Aortic smooth muscle cell (primary cell): Measurements from ENCODE around the gene GLOD5. TPM values are rescaled to one million over a fixed set of nuclear protein-coding genes. Genes with fewer than 3 reads are reported as not detected.

Experiments used
- total RNA-seq: library from RNA; depleted of rRNA; stranded (reverse); fragments of >200 nt; gene quantifications from 2 replicates; pipeline ENCODE4 v1.2.3, GENCODE V29; 2014

GLOD5 gene
- total RNA-seq: not detected in 2 replicates

GRCh38 chrX:48761674-48762471 is at the start of gene GLOD5:
GLOD5 (plus strand) TSS chrX:48761747; CDS start chrX:48761791, 44 bp downstream.

DNA sequence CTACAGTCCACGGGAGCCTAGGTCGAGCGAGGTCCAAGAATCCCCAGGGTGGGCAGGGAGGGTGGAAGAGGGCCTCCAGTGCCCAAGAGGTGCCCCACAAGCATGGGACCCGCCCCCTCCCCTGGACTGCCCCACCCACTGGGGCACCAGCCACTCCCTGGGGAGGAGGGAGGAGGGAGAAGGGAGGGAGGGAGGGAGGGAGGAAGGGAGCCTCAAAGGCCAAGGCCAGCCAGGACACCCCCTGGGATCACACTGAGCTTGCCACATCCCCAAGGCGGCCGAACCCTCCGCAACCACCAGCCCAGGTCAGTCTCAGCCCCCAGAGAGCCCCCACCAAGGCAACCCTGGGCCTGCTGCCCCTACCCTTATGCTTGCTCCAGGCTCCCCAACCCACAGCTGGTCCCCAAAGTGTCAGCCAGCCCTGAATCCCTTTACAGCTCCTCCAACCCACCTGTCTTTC is 24.8 kb downstream of the GLOD5 start, which contains the start of gene GATA1:
Gene GATA1 (plus strand): TSS at position 250 of the 460 bp plus-strand sequence. CDS start 4,520 bp downstream, outside the sequence.

DNA sequence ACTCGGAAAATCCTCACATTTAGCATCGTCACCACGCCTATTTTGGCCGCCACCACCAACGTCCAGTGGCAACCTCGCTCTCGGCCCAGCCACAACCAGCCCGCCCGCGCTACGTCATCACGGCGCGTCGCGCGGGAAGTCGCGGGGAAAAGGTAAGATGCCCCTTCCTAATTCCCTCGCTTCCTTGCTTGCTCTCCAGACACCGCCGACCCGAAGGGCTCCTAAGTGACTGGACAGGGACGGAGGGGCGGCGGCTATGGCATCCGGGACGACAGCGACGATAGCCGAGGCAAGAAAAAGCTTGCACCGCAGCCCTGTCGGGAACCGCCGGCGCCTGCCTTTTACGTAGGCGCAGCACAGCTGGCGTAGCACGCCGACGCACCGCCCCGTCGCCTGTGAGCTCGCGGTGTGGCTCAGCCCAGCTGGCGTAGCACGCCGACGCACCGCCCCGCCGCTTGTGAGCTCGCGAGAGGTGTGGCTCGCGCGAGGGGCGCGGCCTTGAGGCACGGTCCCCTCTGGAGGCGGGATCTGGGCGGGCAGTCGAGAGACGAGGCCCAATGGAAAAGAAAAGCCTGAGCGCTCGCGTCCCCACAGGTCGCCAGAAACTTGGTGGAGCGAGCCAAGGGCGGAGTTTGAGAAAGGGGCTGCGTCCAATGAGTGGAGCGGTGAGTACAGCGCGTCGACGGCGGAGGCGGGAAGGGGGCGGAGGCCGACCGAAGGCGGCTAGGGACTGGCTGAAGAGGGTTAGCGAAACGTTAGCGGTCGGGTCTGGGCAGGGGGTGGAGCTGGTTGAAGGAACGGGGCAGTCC is 39.9 kb downstream of the GLOD5 start, which contains the start of gene HDAC6:
Gene HDAC6 (plus strand): TSS at position 788 of the 809 bp plus-strand sequence. CDS start 626 bp downstream, outside the sequence.

Other genes with a start within 250 kb of the GLOD5 start
- gene EBP, start 239.9 kb upstream of the GLOD5 start, total RNA-seq: 62.8 and 84.9 TPM in 2 replicates
- 5.4 and 6.0 TPM in 2 replicates for gene TBC1D25, start 222.0 kb upstream of the GLOD5 start, total RNA-seq
- 301 and 362 TPM in 2 replicates for gene RBM3, start 187.3 kb upstream of the GLOD5 start, total RNA-seq
- gene WDR13, start 164.3 kb upstream of the GLOD5 start, total RNA-seq: 146 and 154 TPM in 2 replicates
- gene WAS, start 77.9 kb upstream of the GLOD5 start, total RNA-seq: 0.12 TPM in 1 of 2 replicates, not detected in the other
- gene SUV39H1, start 65.0 kb upstream of the GLOD5 start, total RNA-seq: 3.0 and 4.4 TPM in 2 replicates
- gene GATA1, start 24.8 kb downstream of the GLOD5 start, total RNA-seq: not detected in 2 replicates
- 21.7 and 28.1 TPM in 2 replicates for gene HDAC6, start 40.3 kb downstream of the GLOD5 start, total RNA-seq
- gene ERAS, start 64.8 kb downstream of the GLOD5 start, total RNA-seq: not detected in 2 replicates
- gene PCSK1N, start 73.9 kb downstream of the GLOD5 start, total RNA-seq: not detected in 2 replicates
- gene TIMM17B, start 136.0 kb downstream of the GLOD5 start, total RNA-seq: 22.9 and 30.3 TPM in 2 replicates
- 63.0 and 96.7 TPM in 2 replicates for gene PQBP1, start 136.2 kb downstream of the GLOD5 start, total RNA-seq
- 11.9 and 12.9 TPM in 2 replicates for gene SLC35A2, start 149.9 kb downstream of the GLOD5 start, total RNA-seq
- 2.7 and 3.3 TPM in 2 replicates for gene PIM2, start 157.3 kb downstream of the GLOD5 start, total RNA-seq
- gene OTUD5, start 195.9 kb downstream of the GLOD5 start, total RNA-seq: 33.1 and 33.4 TPM in 2 replicates
- 0.56 and 0.79 TPM in 2 replicates for gene KCND1, start 210.1 kb downstream of the GLOD5 start, total RNA-seq
- gene GRIPAP1, start 240.5 kb downstream of the GLOD5 start, total RNA-seq: 27.2 and 39.0 TPM in 2 replicates